Activated CD8-positive, alpha-beta memory T cell treated with anti-CD3 and anti-CD28 coated beads for 4 hours (primary cell): ENCODE measurements around the gene CEP131.
"Not testable (repeated sequence)": the region's sequence is repeated elsewhere in the genome, so short reads cannot be mapped to it uniquely, and the experiment has no call there.

Experiments
- DNase-seq, 2 donors: peaks; one replicate each; pipeline ENCODE4 v3.0.0-alpha.2; 2020; ENCODE audit warnings: low read depth in 2 of 2

Gene CEP131

DNA sequence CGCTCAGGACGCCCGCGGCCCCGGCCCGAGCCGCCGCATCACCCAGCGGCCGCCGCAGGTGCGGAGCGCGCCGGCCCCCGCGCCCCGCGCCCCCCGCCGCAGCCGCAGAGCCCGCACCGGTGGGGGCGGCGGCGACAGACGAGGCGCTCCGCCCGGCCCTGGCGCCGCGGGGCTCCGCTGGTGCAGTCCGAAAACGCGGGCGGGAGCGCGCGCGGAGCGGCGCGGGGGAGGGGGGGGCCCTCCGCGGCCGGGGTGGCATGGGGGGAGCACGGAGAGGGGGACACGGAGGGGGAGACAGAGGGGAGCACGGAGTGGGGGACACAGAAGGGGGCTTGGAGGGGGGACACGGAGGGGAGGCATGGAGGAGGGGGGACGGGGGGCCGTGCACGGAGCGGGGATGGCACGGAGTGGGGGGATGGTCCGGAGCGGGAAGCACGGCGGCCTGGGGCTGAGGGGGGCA, 56.7 kb downstream of the CEP131 start, which contains the start of gene AATK:
AATK (minus strand) TSS at position 189 of the 460 bp plus-strand sequence. CDS start 229 bp downstream, outside the sequence.
- DNase-seq: no peak

DNA sequence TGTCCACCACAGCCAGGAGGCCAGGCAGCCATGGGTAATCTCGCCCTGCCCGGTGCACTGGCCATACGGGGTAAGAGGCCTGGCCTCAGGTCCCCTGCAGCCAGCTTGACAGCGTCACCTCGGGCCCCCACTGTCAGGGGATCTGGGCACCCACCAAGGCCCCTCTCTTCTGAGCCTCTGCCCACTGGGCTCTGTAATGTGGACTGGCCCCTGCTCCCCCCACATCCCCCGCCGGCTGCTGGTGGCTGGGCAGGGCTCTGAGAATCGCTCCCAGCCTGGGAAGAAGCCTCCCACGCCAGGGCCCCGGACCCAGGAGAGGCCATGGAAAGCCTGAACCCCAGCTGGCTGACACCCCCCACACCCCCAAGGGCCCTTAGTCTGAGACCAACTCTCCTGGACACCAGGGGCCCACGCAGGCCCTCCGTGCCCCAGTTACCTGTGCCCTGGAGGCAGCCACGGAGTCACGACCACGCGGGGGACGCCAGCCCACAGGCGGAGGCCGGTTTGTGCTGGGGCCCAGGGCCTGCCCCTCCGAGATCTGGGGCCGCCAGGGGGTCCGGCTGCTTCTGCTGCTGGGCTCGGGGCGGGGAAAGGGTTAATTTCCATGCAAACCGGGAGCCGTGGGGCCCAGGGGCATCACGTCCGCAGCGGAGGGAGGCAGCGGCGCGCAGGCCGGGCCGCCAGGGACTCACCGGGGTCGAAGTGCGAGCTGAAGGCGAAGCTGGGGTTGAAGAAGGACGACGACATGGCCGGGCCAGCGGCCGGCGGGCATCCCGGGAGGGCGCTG, 57.3 kb downstream of the CEP131 start, which contains the start of gene PVALEF:
PVALEF (plus strand) TSS at position 262 of the 787 bp plus-strand sequence. CDS start 15,720 bp downstream, outside the sequence.
- no peak for DNase-seq

DNA sequence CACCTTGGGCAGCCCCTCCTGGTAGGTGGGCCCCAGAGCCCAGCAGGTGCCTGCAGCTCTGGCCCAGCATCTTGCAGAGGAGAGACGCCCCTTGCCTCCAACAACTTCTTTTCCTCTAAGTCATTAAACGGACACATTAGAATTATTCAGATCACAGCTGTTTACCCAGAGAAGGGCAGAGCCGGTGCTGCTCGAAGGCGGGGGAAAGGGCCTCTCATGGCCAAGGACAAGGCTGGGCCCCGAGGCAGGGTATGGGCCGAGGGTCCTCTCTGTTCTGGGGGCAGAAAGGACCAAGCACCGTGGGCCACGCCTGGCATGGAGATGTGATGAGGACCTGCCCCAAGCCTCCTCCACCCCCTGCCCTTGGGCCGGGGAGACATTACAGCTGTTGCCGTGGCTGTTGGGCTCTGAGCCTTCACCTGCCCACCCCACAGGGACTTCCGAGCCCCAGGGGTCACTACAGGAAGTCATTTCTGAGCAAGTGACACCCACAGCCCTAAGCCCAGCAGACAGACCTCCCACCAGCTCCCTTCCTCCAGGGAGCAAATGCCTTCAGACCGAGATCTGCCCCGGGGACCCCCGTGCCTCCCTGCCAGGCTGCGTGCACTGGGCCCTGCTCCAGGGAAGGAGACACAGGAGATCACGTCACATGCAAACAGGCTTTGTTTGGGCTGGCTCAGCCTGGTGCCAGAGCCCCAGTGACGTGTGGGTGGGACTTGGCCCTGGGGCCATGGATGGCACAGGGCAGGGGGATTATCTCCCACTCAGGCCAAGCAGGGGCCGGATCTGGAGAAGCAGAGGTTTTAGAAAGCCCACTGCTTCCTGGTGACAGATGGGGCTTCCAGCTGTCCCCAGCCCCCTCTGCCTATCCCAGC, 58.2 kb downstream of the CEP131 start:
- no peak for DNase-seq

DNA sequence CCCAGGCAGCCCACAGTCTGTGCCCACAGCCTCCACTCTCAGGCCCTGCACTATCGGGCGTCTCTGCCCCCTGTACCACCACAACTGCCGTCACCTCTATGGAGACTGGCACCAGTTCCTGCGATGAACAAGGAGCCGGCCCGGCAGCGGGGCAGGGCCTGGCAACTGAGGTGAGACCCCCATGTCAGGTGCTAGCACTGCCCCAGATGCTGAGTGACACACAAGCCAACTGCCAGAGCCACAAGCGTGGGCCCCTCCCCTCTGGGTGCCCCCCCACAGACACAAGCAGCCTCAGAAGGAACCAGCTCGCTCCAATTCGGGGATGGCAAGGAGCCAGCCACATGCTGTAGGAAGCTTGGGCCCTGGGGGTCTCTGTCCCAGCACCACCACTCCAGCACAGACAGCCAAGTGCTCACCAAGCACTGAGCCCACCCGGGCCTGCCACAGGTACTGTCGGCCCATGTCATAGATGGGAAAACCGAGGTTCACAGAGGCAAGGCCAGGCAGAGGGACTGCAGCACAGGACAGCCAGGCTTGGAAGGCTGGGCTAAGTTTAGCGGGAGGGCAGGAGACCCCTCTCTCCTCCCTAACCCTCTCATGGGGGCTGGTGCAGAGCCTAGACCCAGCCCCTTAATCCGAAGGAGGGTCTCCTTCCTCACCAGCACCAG, 58.9 kb downstream of the CEP131 start:
- no peak for DNase-seq

DNA sequence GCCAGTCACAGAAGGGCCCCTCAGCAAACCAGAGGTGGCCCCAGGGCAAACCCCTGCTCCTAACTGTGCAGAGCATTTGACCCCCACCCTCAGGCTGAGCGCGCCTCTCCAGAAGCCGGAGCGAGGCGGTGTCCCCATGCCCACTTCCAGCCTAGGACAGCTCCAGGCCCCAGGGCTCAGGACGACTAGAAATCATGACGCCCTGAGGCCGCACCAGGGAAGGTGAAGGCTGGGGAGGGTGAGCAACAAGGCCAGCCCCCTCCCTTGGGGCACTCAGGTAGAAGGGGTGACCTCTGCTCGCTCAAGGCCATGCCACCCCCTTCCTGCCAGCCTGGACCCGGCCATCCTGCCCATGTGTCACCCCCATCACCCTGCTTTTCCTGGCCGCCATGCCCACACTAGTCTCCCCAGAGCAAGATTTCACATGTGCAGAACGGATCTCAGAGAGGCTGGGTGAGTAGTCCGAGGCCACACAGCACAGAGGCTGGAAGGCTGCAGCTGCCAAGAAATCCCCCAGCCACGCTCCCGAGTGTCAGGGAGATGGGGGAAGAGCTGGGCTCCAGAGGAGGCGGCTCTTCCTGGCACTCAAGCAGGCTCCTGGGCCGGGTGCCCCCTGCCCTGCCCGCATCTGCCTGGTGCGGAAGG, 59.6 kb downstream of the CEP131 start:
- DNase-seq: no peak

DNA sequence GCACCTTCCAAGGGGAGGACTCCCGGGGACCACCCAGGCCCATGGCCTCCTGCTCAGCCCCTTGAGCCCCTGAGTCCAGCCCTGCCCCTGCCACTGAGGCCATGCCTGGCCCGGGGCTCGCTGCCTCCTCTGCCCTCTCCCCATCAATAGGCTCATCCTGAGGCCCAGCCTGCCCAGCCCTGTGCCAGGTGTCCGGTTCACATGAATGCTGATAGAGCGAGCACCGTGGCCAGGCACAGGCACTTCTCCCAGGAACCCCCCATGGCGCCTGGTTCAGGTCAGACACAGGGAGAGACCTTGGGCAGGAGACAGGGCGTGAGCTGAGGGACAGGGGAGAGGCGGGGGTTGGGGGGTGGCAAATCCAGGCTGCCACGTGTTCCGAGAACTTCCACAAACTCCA, 60.3 kb downstream of the CEP131 start:
- no peak for DNase-seq

DNA sequence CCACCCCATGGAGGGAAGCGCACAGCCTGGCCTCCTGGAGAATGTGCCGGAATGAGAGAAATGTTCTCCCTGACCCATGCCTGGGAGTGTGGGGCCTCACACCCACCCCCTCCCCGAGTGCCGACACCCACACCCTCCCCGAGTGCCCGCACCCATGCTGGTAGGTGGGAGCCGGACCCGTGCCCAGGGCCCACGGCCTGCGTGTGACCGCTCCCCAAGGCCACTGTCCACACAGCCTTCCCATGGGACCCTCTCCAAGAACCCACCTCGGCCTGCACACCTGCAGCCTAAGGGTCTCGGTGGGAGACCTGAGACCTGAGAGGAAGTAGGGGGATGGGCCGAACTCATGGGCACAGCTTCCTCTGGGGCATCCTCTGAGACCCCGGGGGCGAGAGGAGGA, 60.8 kb downstream of the CEP131 start:
- no peak for DNase-seq

DNA sequence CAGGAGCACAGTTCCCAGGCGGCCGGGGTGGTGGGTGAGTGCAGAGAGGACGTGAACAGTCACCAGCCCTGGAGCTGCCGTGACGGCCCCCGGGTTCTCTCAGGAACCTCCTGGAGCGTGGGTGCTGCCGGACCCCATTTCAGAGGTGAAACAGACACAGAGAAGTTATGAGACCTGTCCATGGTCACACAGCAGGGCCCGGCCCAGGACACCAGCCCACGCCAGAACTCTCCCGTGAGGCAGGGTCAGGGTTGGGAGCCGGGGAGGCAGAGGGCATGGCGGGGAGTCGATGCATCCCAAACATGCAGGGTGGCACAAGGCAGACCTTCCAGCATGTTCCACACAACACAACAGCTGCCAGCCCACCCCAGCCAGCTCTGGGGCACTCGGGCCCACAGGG, 61.2 kb downstream of the CEP131 start:
- DNase-seq: no peak

DNA sequence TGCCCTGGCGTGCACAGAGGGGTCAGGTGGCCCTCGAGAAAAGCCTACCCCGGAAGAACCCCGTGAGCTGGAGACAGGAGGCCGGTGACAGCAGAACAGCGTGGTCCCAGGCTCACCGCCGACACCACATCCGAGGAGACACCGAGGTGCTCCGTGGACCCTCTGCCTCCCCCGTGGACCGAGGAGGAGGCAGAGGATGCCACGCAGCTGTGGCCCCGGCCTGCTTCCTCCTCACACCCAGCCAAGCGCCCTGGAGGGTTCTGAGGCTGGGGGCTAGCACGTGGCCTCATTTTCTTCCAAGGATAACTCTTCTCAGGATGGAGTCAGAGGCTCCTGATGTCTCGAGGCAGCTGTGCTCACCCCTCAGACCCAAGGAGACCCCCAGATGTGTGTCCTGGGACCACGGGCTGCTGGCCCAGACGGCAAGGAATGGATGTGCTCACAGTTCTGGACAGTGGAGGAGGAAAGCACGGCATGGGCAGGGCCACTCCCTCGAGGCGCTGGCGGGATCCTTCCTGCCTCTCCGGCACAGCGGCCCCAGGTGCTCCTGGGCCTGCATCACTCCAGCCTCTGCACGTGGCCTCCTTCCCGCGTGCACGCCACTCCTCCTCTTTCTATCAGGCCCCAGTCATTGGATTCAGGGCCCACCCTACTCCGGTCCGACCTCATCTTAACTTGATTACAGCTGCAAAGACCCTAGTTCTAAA, 61.9 kb downstream of the CEP131 start:
- no peak for DNase-seq

DNA sequence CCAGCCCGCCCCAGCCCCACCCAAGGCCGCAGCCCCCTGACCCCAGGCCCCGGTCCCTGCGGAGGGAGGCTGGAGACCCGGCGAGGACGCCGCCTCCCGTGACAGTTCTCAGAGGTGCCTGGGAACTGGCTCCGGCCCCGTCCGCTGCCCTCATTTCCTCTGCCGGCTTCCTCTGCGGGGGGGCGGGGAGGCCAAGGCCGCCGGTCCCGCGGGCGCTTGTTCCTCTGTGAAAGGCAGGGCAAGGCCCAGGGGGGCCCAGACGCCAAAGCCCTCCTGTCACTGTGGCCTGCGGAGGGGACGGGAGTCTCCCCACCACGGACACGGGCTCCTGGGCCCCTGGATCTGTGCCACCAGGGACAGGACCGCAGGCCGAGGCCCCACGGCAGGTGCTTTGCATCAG, 62.5 kb downstream of the CEP131 start:
- DNase-seq: no peak

DNA sequence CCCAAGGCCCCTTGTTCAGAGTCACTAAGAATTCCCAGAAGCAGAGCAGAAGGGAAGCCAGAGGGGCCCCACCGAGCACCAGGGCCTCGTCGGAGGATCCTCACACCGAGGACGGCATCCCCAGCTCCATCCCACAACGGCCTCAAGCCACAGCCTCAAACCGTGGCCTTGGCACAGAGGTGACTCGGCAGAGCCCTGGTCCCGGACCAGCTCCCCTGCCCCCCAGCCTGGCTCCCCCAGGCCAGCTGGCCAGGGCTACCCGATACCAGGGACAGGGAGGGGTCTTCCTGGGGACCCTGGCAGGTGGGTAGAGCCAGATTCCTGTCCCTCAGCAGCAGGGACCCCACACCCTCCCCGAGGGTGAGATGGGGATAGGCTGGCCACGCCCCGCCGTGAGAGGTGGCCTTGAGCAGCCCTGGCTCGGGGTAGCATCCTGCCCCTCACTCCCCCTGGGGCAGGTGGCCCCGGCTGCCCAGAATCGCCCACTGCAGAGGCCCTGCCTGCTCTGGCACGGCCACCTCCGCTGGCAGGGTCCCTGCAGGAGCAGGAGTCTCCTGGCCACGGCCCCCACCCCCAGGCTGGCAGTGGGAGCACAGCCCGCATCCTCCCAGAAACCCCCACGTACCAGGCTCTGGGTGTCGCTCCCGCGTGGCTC, 63.0 kb downstream of the CEP131 start:
- DNase-seq: no peak

DNA sequence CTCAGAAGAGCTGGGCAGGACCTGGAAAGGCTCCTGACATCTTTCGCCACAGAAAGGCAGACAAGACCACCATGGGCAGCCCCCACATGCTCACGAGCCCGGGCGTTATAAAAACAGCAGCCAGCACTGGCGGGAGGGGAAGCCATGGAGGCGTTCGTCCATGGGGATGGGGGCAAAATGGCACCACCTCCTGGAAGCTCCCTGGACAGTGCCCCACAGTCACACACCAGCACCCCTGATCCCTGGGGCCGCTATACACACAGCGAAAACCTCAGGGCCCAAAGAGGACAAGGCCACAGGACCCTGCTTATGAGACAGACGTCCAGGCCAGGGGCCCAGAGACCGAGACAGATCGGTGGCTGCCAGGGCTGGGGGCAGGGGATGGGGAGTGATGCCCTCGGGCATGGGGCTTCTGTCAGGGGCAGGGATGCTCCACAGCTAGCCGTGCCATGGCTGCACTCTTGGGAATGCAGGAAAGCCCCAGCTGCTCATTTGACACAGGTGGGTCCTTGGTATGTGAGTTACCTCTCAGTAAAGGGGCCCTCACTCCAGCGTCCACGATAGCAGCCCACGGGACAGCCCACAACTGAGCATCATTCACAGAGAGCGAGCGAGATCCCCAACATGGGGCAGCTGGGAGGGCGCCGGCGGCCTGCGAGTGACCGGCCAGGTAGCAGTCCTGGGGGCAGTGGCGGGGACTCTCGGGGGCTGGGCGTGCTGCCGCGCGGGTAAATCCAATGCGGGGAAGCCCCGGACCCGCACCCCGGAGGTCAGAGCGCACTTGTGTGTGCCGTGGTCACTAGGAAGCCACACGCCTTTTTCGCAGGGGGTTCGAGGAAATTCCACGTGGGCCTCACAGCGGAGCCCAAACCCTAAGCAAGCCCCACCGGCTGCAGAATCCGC, 63.8 kb downstream of the CEP131 start:
- DNase-seq: no peak

DNA sequence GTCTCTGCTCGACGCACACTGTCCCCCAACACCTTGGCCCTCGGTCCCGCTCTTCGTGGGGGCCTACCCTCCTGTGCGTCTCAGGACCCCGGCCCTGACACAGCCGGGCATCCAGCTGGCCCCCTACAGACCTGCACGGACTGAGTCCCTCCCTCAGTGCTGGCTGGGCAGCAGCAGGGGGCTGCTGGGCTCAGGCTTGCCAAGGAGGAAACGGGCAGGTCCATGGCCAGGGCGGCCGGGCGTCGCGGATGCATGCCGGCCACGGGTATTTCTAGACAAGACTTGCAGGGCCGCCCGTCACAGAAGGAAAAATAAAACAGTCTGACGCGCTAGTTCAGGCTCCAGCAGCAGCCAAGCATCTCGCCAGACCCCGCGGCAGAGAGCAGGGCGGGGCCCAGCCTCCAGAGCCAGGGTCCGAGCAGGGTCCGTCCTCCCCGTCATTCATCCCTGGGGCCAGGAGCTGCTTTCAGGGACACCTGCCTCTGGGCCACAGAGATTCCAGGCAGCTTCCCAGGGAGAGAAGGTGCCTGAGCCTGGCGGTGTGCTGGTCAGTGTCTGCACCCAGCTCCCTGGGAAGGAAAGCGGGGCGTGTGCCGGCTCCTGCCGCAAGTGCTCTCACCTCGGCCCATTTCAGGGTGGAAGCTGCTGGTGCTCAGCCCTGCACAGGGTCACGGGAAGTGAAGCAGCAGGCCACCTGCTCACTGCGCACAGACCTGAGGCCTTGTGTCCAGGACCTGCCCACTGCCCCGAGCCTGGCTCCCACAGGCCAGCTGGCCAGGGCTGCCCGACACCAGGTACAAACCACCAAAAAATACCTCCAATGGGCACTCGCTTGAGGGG, 64.7 kb downstream of the CEP131 start:
- DNase-seq: no peak

DNA sequence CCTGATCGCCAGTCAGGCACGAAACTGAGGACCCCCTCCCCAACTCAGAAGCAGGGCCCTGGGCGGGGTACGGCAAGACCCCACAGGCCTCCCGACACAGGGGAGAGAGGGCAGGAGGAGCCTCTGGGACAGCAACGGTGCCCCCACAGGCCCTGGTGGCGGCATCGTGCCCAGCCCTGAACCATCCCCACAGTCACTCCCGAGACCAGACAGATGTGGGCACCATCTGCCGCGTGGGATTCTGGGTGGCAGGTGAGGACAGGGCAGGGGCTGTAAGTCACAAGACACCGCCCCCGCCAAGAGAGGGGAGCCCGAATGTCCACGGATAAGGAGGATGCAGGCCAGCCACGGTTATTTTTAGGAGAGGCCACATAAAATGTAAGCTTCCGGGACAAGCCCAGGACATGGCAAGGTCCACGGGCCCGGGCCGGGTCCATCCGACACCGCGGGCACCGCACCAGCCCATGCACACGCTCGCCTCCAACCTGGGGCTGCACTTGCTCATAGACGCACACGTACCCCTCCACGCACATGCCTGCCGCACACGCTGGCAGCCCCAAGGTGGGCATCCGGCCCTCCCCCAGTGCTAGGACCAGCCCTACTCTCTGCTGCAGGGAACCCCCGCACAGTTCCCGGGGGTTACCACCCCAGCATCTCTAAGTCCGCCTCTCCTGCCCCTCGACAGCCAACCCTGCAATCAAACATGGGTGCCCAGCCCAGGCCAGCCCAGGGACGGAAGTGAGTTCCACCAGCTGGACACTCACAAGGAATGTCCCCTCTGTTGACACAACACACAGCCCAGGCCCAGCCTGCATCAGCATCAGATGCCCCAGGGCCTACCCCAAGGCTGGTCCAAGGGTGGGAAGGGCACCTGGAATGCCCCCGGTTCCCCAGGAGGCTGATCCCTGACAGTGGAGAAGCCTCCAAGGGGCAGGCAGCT, 65.6 kb downstream of the CEP131 start:
- no peak for DNase-seq

DNA sequence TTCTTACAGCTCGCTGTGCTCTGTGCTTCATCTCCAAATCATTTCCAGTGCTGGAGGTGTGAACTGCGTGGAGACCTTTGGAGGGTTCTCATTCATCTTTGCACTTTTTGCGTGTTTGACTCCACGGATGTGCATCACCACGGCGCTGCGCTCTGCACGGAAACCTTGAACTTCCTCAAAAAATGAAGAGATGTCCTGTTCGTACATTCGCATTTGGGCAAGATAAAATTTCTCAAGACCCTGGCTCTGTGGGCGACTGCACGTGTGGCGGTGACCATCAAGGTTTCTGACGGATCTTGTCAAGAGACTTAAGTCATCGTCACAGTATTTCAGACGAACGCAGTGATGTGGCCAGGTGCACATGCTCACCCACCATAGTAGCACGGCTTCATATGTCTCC, 67.8 kb downstream of the CEP131 start:
- no peak for DNase-seq

DNA sequence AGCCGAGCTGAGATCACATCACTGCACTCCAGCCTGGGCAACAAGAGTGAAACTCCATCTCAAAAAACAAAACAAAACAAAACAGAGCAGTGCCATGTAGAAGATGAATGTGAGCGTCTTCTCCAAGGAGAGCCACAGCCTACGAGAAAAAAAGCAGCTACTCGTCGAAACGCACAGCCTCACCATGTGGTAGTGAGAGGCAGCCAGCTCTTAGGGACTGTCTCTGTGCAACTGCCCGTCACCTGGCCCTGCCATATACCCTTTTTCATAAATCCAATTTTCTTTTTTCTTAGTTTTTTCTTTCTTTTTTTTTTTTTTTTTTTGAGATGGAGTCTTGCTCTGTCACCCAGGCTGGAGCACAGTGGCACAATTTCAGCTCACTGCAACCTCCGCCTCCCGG, 68.7 kb downstream of the CEP131 start:
- DNase-seq: not testable (repeated sequence)

DNA sequence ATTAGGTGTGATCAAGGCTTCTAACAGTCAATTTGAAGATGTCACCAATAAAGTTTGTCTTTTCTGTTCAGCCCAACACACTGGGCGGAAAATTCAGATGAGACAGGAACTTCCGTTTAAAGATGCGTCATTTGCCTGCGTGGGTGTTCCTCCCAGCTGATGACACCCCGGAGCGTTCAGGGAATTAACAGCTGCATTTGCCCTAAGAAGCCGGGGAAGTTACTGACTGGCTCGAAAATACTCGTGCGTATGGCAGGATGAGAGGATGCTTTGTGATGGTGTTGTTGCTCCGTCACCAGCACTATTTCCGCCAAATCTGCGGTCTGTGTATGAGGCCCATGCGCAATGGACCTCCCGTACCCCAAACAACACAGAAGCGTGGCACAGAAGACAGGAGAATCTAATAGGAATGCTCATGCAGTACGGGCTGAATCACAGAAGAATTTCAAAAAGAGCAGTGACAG, 69.4 kb downstream of the CEP131 start:
- DNase-seq: no peak
